Measurements from ENCODE around the gene COLGALT1.

The COLGALT1 gene

GRCh38 chr19:17618936-17619335 is 63.5 kb downstream of the COLGALT1 start:
- H3K4me3 ChIP-seq (ENCODE audit: low read depth, low read length) = no peak overlapping the region
- TF ChIP-seq CTCF (IDR thresholded peaks at IDR 0.05; ENCODE audit: insufficient read depth, low read depth, low read length, missing control alignments) = no peak
- DNase-seq (ENCODE audit: low read depth) = no peak

GRCh38 chr19:17620696-17621095 is 65.2 kb downstream of the COLGALT1 start:
- DNase-seq (ENCODE audit: low read depth) = no peak
- TF ChIP-seq CTCF (IDR thresholded peaks at IDR 0.05; ENCODE audit: insufficient read depth, low read depth, low read length, missing control alignments) = no peak

GRCh38 chr19:17623224-17623935 is 67.9 kb downstream of the COLGALT1 start:
- TF ChIP-seq CTCF (IDR thresholded peaks at IDR 0.05; ENCODE audit: insufficient read depth, low read depth, low read length, missing control alignments) = no peak

More at GRCh38 chr19:17620696-17621095, 65.2 kb downstream of the COLGALT1 start:
- no peak overlapping the region for H3K4me3 ChIP-seq (ENCODE audit: low read depth, low read length)

GRCh38 chr19:17624314-17624991 is 69.0 kb downstream of the COLGALT1 start:
- no peak for TF ChIP-seq CTCF (IDR thresholded peaks at IDR 0.05; ENCODE audit: insufficient read depth, low read depth, low read length, missing control alignments)
- H3K4me3 ChIP-seq (ENCODE audit: low read depth, low read length) = no peak overlapping the region
- no peak for DNase-seq (ENCODE audit: low read depth)

More at GRCh38 chr19:17623224-17623935, 67.9 kb downstream of the COLGALT1 start:
- H3K4me3 ChIP-seq (ENCODE audit: low read depth, low read length) = no peak overlapping the region
- DNase-seq (ENCODE audit: low read depth) = no peak

- no peak for DNase-seq (ENCODE audit: low read depth)
- TF ChIP-seq CTCF (IDR thresholded peaks at IDR 0.05; ENCODE audit: insufficient read depth, low read depth, low read length, missing control alignments) = no peak
These were observed 69.6 kb downstream of the COLGALT1 start for GRCh38 chr19:17625043-17625442.

GRCh38 chr19:17625980-17626379 is 70.5 kb downstream of the COLGALT1 start:
- DNase-seq (ENCODE audit: low read depth) = no peak

More at GRCh38 chr19:17625043-17625442, 69.6 kb downstream of the COLGALT1 start:
- no peak overlapping the region for H3K4me3 ChIP-seq (ENCODE audit: low read depth, low read length)

More at GRCh38 chr19:17625980-17626379, 70.5 kb downstream of the COLGALT1 start:
- no peak overlapping the region for H3K4me3 ChIP-seq (ENCODE audit: low read depth, low read length)
- no peak for TF ChIP-seq CTCF (IDR thresholded peaks at IDR 0.05; ENCODE audit: insufficient read depth, low read depth, low read length, missing control alignments)

All from GM12865 (cell line).